ENCODE measurements around the gene MEF2D.

Gene MEF2D

GRCh38 chr1:156489166-156489934 is 11.2 kb downstream of the MEF2D start:
- no peak overlapping the region for H3K4me3 ChIP-seq (ENCODE audit: low read depth, low read length)

GRCh38 chr1:156488566-156489165 is 11.9 kb downstream of the MEF2D start:
- H3K4me3 ChIP-seq (ENCODE audit: low read depth, low read length) = no peak overlapping the region

- H3K4me3 ChIP-seq (ENCODE audit: low read depth, low read length) = no peak overlapping the region
Observed at GRCh38 chr1:156487862-156488261, 12.7 kb downstream of the MEF2D start.

GRCh38 chr1:156486421-156487344 is 13.9 kb downstream of the MEF2D start:
- no peak overlapping the region for H3K4me3 ChIP-seq (ENCODE audit: low read depth, low read length)

- H3K4me3 ChIP-seq (ENCODE audit: low read depth, low read length) = no peak overlapping the region
Observed at GRCh38 chr1:156485984-156486383, 14.6 kb downstream of the MEF2D start.

GRCh38 chr1:156484480-156485058 is 16.0 kb downstream of the MEF2D start:
- H3K4me3 ChIP-seq (ENCODE audit: low read depth, low read length) = no peak overlapping the region

- no peak overlapping the region for H3K4me3 ChIP-seq (ENCODE audit: low read depth, low read length)
Observed at GRCh38 chr1:156483397-156483796, 17.2 kb downstream of the MEF2D start.

GRCh38 chr1:156482276-156482675 is 18.3 kb downstream of the MEF2D start:
- H3K4me3 ChIP-seq (ENCODE audit: low read depth, low read length) = no peak overlapping the region

- no peak overlapping the region for H3K4me3 ChIP-seq (ENCODE audit: low read depth, low read length)
Observed at GRCh38 chr1:156481527-156481926, 19.0 kb downstream of the MEF2D start.

- H3K4me3 ChIP-seq (ENCODE audit: low read depth, low read length) = no peak overlapping the region
Observed at GRCh38 chr1:156480411-156481192, 20.0 kb downstream of the MEF2D start.

- H3K4me3 ChIP-seq (ENCODE audit: low read depth, low read length) = no peak overlapping the region
Observed at GRCh38 chr1:156480016-156480370, 20.6 kb downstream of the MEF2D start.

- H3K4me3 ChIP-seq (ENCODE audit: low read depth, low read length) = no peak overlapping the region
Observed at GRCh38 chr1:156479093-156480015, 21.2 kb downstream of the MEF2D start.

- H3K4me3 ChIP-seq (ENCODE audit: low read depth, low read length) = no peak overlapping the region
Observed at GRCh38 chr1:156478250-156478627, 22.3 kb downstream of the MEF2D start.

- no peak overlapping the region for H3K4me3 ChIP-seq (ENCODE audit: low read depth, low read length)
Observed at GRCh38 chr1:156477526-156478249, 22.9 kb downstream of the MEF2D start.

- no peak overlapping the region for H3K4me3 ChIP-seq (ENCODE audit: low read depth, low read length)
Observed at GRCh38 chr1:156476501-156477298, 23.9 kb downstream of the MEF2D start.

- no peak overlapping the region for H3K4me3 ChIP-seq (ENCODE audit: low read depth, low read length)
Observed at GRCh38 chr1:156475568-156476500, 24.7 kb downstream of the MEF2D start.

- no peak overlapping the region for H3K4me3 ChIP-seq (ENCODE audit: low read depth, low read length)
Observed at GRCh38 chr1:156474966-156475365, 25.6 kb downstream of the MEF2D start.

All from iPS-11a (cell line).